ENCODE measurements around the gene TSKU. TPM values are rescaled to one million over a fixed set of nuclear protein-coding genes. Genes with fewer than 3 reads are reported as not detected.

The TSKU gene
- total RNA-seq, 1 donor from 2014 or later, result 59.5 TPM

DNA sequence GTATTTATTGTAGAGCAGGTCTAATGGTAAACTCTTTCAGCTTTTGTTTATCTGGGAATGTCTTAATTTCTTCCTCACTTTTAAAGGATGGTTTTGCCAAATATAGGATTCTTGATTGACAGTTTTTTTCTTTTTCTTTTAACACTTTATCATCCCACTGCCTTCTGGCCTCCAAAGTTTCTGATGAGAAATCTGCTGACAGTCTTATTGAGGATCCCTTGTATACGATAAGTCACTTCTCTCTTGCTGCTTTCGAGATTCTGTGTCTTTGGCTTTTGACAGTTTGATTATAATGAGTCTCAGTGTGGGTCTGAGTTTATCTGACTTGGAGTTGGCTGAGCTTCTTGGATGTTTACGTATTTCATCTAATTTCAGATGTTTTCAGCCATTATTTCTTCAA, 6.7 kb upstream of the TSKU start:
- H3K27me3 ChIP-seq (ENCODE audit: control insufficient read depth, insufficient read depth, low read length), result no peaks in the 10 kb centered on the region
- H3K4me3 ChIP-seq (ENCODE audit: low read depth, low read length), result no peak overlapping the region
- TF ChIP-seq, protein P1, sequence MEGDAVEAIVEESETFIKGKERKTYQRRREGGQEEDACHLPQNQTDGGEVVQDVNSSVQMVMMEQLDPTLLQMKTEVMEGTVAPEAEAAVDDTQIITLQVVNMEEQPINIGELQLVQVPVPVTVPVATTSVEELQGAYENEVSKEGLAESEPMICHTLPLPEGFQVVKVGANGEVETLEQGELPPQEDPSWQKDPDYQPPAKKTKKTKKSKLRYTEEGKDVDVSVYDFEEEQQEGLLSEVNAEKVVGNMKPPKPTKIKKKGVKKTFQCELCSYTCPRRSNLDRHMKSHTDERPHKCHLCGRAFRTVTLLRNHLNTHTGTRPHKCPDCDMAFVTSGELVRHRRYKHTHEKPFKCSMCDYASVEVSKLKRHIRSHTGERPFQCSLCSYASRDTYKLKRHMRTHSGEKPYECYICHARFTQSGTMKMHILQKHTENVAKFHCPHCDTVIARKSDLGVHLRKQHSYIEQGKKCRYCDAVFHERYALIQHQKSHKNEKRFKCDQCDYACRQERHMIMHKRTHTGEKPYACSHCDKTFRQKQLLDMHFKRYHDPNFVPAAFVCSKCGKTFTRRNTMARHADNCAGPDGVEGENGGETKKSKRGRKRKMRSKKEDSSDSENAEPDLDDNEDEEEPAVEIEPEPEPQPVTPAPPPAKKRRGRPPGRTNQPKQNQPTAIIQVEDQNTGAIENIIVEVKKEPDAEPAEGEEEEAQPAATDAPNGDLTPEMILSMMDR (IDR thresholded peaks at IDR 0.05; ENCODE audit: insufficient read depth, low read length, poor library complexity, severe bottlenecking), result no peak
- no peak for DNase-seq (ENCODE audit: low read depth)
- H3K36me3 ChIP-seq (ENCODE audit: control insufficient read depth, insufficient read depth, low read length), result no peaks in the 10 kb centered on the region

DNA sequence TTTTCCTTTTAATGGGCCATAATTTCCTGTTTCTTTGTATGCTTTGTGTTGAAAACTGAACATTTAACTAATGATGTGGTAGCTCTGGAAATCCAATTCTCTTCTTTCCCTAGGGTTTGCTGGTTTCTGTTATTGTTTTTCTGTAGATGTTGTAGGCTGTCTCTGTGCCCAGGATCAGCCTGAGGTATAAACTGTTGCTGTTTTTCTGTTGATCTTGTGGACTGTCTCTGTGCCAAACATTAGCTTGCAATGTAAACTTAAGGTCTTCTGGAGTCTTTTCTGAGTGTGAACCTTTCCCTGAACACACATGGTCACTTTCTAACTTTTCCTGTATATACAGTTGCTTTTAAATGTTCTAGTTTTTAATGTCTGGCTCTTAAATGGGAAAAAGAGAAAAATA, 5.9 kb upstream of the TSKU start:
- DNase-seq (ENCODE audit: low read depth), result no peak
- no peaks in the 10 kb centered on the region for H3K27me3 ChIP-seq (ENCODE audit: control insufficient read depth, insufficient read depth, low read length)
- TF ChIP-seq, protein P1 (IDR thresholded peaks at IDR 0.05; ENCODE audit: insufficient read depth, low read length, poor library complexity, severe bottlenecking), result no peak
- H3K4me3 ChIP-seq (ENCODE audit: low read depth, low read length), result no peak overlapping the region
- no peaks in the 10 kb centered on the region for H3K36me3 ChIP-seq (ENCODE audit: control insufficient read depth, insufficient read depth, low read length)

DNA sequence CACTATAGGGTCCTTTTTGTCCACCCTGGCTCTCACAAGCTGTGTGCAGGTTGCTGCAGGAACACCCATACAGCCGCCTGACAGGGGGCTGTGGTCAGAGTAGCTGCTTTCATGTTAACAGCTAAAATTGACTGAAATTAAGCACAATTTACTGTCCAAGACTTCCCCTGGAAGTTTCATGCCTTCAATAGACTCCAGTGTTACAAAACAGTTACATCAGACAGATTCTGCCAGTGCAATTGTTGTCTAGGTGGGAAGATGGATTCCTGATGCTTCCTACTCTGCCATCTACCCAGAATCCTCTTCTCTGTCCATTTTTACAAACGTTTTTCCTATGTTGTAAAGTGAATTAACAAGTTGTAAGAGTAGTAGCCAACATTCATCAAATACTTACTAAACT, 5.3 kb upstream of the TSKU start:
- TF ChIP-seq, protein P1 (IDR thresholded peaks at IDR 0.05; ENCODE audit: insufficient read depth, low read length, poor library complexity, severe bottlenecking), result no peak
- no peaks in the 10 kb centered on the region for H3K27me3 ChIP-seq (ENCODE audit: control insufficient read depth, insufficient read depth, low read length)
- no peak overlapping the region for H3K4me3 ChIP-seq (ENCODE audit: low read depth, low read length)
- DNase-seq (ENCODE audit: low read depth), result no peak
- no peaks in the 10 kb centered on the region for H3K36me3 ChIP-seq (ENCODE audit: control insufficient read depth, insufficient read depth, low read length)

DNA sequence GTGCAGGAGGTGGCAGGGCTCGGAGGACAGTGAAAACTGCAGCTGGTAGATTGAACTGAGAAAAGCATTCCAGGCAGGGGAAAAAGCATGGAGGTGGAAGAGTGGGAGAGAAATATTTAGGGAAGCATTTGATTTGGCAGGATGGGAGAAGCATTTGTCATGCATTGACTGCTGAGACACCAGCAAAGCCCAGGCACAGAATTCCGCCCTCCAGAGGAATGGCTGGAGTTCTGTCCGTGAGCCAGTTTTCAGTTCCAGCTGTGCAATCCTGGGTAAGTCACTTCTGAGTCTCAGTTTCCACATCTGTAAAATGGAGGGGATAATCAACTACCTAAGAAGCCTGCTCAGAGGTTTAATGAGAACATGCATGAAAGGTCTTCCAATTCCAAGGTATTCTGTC, 4.3 kb upstream of the TSKU start:
- H3K4me3 ChIP-seq (ENCODE audit: low read depth, low read length), result no peak overlapping the region
- no peak for DNase-seq (ENCODE audit: low read depth)
- TF ChIP-seq, protein P1 (IDR thresholded peaks at IDR 0.05; ENCODE audit: insufficient read depth, low read length, poor library complexity, severe bottlenecking), result no peak
- H3K36me3 ChIP-seq (ENCODE audit: control insufficient read depth, insufficient read depth, low read length), result no peaks in the 10 kb centered on the region
- H3K27me3 ChIP-seq (ENCODE audit: control insufficient read depth, insufficient read depth, low read length), result no peaks in the 10 kb centered on the region

DNA sequence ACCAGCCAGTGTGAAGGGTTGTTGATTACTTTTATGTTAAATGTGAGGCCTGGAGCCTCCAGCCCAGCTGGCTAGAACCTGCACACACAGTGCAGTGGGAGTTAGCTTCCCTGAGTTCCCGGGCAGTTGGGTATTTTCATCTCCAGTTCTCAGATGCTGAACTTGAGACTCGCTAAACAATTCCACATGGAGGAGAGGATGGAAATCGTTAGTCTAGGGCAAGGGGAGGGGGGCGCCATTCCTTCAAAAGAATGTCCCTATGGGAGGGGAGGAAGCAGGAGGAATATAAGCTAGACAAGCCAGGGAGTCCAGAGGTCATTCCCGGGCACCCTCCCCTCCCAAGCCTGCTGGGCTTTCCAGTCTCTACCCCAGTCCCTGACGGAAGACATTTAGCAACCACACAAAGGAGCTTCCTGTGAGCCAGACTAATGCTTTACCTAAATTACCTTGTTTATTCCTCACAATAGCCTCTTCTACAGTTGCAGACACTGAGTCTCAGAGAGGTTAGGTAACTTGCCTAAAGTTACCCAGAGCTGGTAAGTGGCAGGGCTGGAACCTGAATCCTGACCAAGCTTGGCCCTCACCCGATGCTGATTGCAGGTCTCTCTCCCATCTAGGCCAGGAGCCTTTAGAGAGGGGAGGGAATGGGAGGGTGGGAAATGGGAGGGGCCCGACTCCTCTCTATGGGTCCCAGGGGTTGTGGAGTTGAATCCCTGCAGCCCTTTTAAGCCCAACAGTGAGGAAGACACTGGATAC, 1.9 kb upstream of the TSKU start:
- no peak for DNase-seq (ENCODE audit: low read depth)
- no peak overlapping the region for H3K4me3 ChIP-seq (ENCODE audit: low read depth, low read length)
- H3K27me3 ChIP-seq (ENCODE audit: control insufficient read depth, insufficient read depth, low read length), result no peaks in the 10 kb centered on the region
- H3K36me3 ChIP-seq (ENCODE audit: control insufficient read depth, insufficient read depth, low read length), result no peaks in the 10 kb centered on the region
- TF ChIP-seq, protein P1 (IDR thresholded peaks at IDR 0.05; ENCODE audit: insufficient read depth, low read length, poor library complexity, severe bottlenecking), result no peak
